ENCODE results near the gene LIMS3. TPM values are rescaled to one million over a fixed set of nuclear protein-coding genes. Genes with fewer than 3 reads are reported as not detected.
"Not testable (repeated sequence)": the region's sequence is repeated elsewhere in the genome, so short reads cannot be mapped to it uniquely, and the experiment has no call there.

The LIMS3 gene, protein sequence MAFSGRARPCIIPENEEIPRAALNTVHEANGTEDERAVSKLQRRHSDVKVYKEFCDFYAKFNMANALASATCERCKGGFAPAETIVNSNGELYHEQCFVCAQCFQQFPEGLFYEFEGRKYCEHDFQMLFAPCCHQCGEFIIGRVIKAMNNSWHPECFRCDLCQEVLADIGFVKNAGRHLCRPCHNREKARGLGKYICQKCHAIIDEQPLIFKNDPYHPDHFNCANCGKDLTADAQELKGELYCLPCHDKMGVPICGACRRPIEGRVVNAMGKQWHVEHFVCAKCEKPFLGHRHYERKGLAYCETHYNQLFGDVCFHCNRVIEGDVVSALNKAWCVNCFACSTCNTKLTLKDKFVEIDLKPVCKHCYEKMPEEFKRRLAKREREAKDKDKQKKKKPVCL
- 1 to 10 TPM; 2.4 to 8.7 (median 3.2) TPM for total RNA-seq
- polyA plus RNA-seq = 2.0 TPM
- long read RNA-seq, donor 1, partial matches to known transcripts = 0 of 1 reads
- long read RNA-seq, donor 1, other reads (novel, unspliced or antisense) = 0 of 1 reads
- long read RNA-seq, donor 2 = 0 reads
- long read RNA-seq, donor 3 = 0 reads
- long read RNA-seq, donor 4, partial matches to known transcripts = 0 of 1 reads
- long read RNA-seq, donor 4, other reads (novel, unspliced or antisense) = 0 of 1 reads

DNA sequence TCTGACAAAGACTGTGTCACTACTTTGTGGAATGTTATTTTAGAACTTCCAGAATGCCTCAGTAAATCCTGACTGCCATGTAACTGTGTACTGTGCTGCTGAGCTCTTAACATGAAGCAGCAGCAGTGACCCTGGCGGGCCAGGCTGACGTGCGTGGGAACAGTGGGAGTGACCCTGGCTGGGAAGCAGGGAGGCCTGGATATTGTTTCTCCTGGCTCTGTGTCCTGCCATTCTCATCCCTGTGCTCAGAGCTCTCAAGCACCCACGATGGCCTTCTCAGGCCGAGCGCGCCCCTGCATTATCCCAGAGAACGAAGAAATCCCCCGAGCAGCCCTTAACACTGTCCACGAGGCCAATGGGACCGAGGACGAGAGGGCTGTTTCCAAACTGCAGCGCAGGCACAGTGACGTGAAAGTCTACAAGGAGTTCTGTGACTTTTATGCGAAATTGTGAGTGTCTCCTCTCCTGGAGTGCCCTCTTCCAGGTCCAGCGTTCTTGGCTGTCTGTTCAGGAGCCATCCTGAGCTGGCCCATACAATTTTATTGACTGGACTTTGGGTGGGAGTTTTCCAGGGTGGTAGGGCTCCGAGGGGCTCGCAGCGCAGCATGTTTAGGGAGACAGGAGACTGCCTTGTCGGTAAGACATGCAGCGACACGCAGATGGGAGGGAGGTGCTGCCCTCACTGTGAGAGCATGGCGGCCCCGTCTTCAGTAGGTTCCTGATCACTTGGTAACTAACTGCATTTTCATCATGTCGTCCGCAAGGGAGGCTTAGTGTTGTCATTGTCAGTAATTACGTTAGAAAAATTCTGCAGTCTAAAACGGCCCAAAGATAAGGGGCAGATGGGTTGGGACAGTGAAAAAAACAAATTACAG lies at the start of gene LIMS3:
Gene LIMS3 (plus strand): TSS at position 227 of the 875 bp plus-strand sequence. CDS start 41 bp downstream, at position 268.
- H3K4me1 ChIP-seq (ENCODE audit: control insufficient read depth, insufficient read depth, low read length); H3K9me3 ChIP-seq (ENCODE audit: control insufficient read depth, low read length); H3K4me3 ChIP-seq (ENCODE audit: low read length); DNase-seq; intact Hi-C loops (cut with DNase I); H3K27ac ChIP-seq (ENCODE audit: low read length); H3K27me3 ChIP-seq (ENCODE audit: control insufficient read depth, insufficient read depth): not testable (repeated sequence)
- WGBS = no CpG with 5 or more reads among the region's 28 CpGs
- peak; percentile 98 for ATAC-seq

DNA sequence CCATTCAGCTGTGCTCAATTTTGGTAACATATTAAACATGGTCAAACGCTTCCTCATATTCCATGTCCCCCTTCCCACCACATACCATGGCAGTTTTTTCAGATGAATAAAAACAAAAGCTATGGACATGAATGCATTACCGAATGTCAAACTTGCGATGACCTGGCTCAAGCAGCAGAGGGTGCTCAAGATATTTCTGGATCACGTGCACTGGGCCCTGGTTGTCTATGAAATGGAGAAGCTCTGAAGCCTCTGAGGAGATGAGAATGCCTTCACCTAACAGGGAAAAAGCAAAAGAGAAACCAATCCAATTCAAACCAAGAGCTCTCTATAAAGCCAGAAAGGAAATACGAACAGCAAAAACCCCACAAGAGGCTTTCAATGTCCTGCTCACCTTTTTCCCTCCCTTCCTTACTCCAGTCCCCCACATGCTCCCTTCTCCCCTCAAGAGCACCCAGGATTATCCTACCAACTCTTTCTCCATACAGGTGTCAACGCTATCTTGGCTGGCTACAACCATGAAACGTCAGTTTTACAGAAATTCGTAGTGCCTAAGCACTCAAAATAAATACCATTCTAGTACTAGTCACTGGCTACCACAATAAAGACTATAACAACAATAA lies 27.2 kb upstream of the LIMS3 start:
- H3K27ac ChIP-seq (ENCODE audit: low read length); H3K4me3 ChIP-seq (ENCODE audit: low read length); H3K27me3 ChIP-seq (ENCODE audit: control insufficient read depth, insufficient read depth); H3K4me1 ChIP-seq (ENCODE audit: control insufficient read depth, insufficient read depth, low read length); DNase-seq; intact Hi-C loops (cut with DNase I); H3K9me3 ChIP-seq (ENCODE audit: control insufficient read depth, low read length): not testable (repeated sequence)
- peak; percentile 61 to 72 for ATAC-seq
- no CpG with 5 or more reads among the region's 8 CpGs for WGBS

DNA sequence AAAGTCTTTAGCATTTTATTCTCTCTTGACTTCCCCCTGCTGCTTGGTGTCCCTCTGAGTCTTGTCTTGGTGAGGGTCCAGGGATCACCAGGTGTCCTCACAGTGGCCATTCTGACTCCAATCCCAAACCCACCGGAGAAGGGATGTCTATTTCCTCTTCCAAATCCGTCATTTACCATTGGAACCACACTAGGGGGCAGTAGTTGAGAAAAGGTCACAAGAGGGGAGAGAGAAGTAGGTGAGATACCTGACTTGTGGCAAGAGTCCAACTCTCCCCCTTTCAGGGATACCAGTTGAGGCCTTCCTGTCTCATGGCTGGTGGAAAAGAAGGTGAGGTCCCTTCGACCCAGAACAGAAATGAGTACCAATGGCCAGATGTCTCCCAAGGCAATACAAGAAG lies 21.9 kb upstream of the LIMS3 start:
- not testable (repeated sequence) for ATAC-seq; H3K4me3 ChIP-seq (ENCODE audit: low read length)

DNA sequence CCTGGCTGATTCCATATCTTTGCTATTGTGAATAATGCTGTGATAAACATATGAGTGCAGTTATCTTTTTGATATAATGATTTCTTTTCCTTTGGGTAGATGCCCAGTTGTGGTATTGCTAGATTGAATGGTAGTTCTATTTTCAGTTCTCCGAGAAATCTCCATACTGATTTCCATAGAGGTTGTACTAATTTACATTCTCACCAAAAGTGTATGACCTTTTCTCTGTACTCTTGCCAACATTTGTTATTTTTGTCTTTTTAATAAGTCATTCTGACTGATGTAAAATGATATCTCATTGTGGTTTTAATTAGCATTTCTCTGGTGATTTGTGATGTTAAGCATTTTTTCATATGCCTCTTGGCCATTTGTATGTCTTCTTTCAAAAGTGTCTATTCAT lies 16.4 kb upstream of the LIMS3 start:
- H3K27ac ChIP-seq (ENCODE audit: low read length); H3K4me1 ChIP-seq (ENCODE audit: control insufficient read depth, insufficient read depth, low read length); ATAC-seq; DNase-seq; H3K9me3 ChIP-seq (ENCODE audit: control insufficient read depth, low read length); intact Hi-C loops (cut with DNase I); H3K27me3 ChIP-seq (ENCODE audit: control insufficient read depth, insufficient read depth); H3K4me3 ChIP-seq (ENCODE audit: low read length): not testable (repeated sequence)
- WGBS = no CpG with 5 or more reads among the region's 1 CpG

More for the DNA sequence above, 21.9 kb upstream of the LIMS3 start:
- DNase-seq; H3K27me3 ChIP-seq (ENCODE audit: control insufficient read depth, insufficient read depth); H3K27ac ChIP-seq (ENCODE audit: low read length); H3K4me1 ChIP-seq (ENCODE audit: control insufficient read depth, insufficient read depth, low read length); intact Hi-C loops (cut with DNase I); H3K9me3 ChIP-seq (ENCODE audit: control insufficient read depth, low read length): not testable (repeated sequence)
- WGBS = no CpG with 5 or more reads among the region's 3 CpGs

DNA sequence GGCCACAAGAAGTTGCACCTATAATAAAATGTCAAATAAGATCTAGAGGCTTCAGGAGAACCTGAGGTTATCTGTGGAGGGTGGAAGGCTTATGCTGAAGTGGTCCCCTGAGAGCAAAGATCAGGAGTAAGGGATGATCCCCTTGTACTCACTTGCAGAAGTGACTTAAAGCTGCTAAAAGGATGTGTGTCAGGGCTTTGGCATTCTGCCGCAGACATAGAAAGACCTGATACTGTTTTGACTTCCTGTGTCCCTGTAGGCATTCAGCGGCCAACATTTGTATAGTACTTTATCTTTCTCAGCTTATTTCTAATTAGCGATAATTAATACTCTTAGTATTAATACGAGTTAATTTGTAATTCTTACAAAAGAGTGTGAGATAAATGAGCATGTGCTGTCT lies 10.1 kb upstream of the LIMS3 start:
- H3K27me3 ChIP-seq (ENCODE audit: control insufficient read depth, insufficient read depth); intact Hi-C loops (cut with DNase I); H3K4me3 ChIP-seq (ENCODE audit: low read length); H3K4me1 ChIP-seq (ENCODE audit: control insufficient read depth, insufficient read depth, low read length); H3K27ac ChIP-seq (ENCODE audit: low read length); ATAC-seq; H3K9me3 ChIP-seq (ENCODE audit: control insufficient read depth, low read length); DNase-seq: not testable (repeated sequence)
- WGBS = no CpG with 5 or more reads among the region's 4 CpGs

DNA sequence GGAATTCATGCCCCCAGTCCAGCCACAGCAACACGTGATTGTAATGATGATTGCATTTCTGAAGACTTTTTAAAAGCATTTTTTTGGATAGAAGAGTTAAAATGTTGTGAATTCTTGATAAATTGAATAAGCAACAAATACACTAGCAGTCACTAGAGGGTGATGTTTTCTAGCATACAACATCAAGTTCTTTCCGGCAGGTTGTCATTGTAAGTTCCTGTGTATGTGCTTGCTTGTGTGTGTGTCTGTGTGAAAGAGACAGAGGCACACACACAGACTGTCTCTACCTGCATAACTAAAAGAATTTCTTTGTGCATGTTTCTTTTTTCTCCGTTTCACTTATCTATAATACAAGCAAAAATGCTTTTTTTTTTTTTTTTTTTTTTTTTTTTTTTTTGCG lies 8.6 kb upstream of the LIMS3 start:
- DNase-seq; H3K27ac ChIP-seq (ENCODE audit: low read length); H3K4me1 ChIP-seq (ENCODE audit: control insufficient read depth, insufficient read depth, low read length); H3K9me3 ChIP-seq (ENCODE audit: control insufficient read depth, low read length); H3K4me3 ChIP-seq (ENCODE audit: low read length); H3K27me3 ChIP-seq (ENCODE audit: control insufficient read depth, insufficient read depth); intact Hi-C loops (cut with DNase I): not testable (repeated sequence)
- WGBS = no CpG with 5 or more reads among the region's 4 CpGs
- peak in 1 of 2 donors; percentile 55 for ATAC-seq

DNA sequence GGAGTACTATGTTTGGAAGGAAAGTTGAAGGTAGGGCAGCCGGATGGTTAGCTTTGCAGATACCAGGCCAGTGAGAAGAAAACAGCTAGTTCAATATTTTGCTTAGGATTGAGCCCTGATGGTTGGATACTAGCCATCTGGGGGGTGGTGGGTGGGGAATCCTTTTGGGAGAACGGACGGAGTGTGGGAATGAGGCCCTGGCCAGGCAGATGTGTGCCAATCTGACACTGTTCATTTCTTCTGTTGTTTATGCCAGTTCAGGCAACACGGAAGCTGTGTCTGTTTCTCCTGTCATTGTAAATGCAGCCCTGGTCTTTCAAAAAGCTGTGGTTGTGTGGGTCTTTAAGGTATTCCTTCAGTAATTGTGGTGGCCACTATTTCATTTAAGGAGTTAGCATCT lies 7.5 kb upstream of the LIMS3 start:
- DNase-seq; intact Hi-C loops (cut with DNase I); H3K4me3 ChIP-seq (ENCODE audit: low read length); H3K9me3 ChIP-seq (ENCODE audit: control insufficient read depth, low read length); ATAC-seq; H3K27ac ChIP-seq (ENCODE audit: low read length); H3K4me1 ChIP-seq (ENCODE audit: control insufficient read depth, insufficient read depth, low read length); H3K27me3 ChIP-seq (ENCODE audit: control insufficient read depth, insufficient read depth): not testable (repeated sequence)
- no CpG with 5 or more reads among the region's 4 CpGs for WGBS

GRCh38 chr2:109893736-109894135 lies 4.8 kb upstream of the LIMS3 start:
- H3K4me3 ChIP-seq (ENCODE audit: low read length); H3K9me3 ChIP-seq (ENCODE audit: control insufficient read depth, low read length); ATAC-seq; H3K27ac ChIP-seq (ENCODE audit: low read length); H3K27me3 ChIP-seq (ENCODE audit: control insufficient read depth, insufficient read depth); DNase-seq; H3K4me1 ChIP-seq (ENCODE audit: control insufficient read depth, insufficient read depth, low read length); intact Hi-C loops (cut with DNase I): not testable (repeated sequence)
- no CpG with 5 or more reads among the region's 7 CpGs for WGBS

- H3K27ac ChIP-seq (ENCODE audit: low read length); H3K27me3 ChIP-seq (ENCODE audit: control insufficient read depth, insufficient read depth); H3K9me3 ChIP-seq (ENCODE audit: control insufficient read depth, low read length); DNase-seq; H3K4me3 ChIP-seq (ENCODE audit: low read length); H3K4me1 ChIP-seq (ENCODE audit: control insufficient read depth, insufficient read depth, low read length); intact Hi-C loops (cut with DNase I); ATAC-seq: not testable (repeated sequence)
- WGBS = no CpG with 5 or more reads among the region's 6 CpGs
Observed at GRCh38 chr2:109894141-109894540, 4.3 kb upstream of the LIMS3 start.

GRCh38 chr2:109895090-109895869 lies 3.2 kb upstream of the LIMS3 start:
- H3K4me1 ChIP-seq (ENCODE audit: control insufficient read depth, insufficient read depth, low read length); H3K27ac ChIP-seq (ENCODE audit: low read length); intact Hi-C loops (cut with DNase I); H3K9me3 ChIP-seq (ENCODE audit: control insufficient read depth, low read length); DNase-seq; ATAC-seq; H3K4me3 ChIP-seq (ENCODE audit: low read length); H3K27me3 ChIP-seq (ENCODE audit: control insufficient read depth, insufficient read depth): not testable (repeated sequence)
- no CpG with 5 or more reads among the region's 3 CpGs for WGBS
